Lower lobe of right lung (tissue), 2 donors: ENCODE results near the gene GALNT4. TPM values are rescaled to one million over a fixed set of nuclear protein-coding genes. Genes with fewer than 3 reads are reported as not detected.

ENCODE experiments used
- ATAC-seq, 2 donors: fragments of 200-7000 bp; cut with Tn5 transposase; one replicate each; pipeline ENCODE4 v1.9.1; 2020 to 2022; ENCODE audit warnings: mild to moderate bottlenecking in 2 of 2, moderate library complexity in 2 of 2
- DNase-seq: peaks from one replicate; pipeline ENCODE4 v3.0.0-alpha.2; 2020
- H3K27ac ChIP-seq: fragments of 200-600 bp; one replicate; pipeline ENCODE4 v1.8.0; 2022
- H3K27me3 ChIP-seq: fragments of 200-600 bp; one replicate; pipeline ENCODE4 v1.8.0; 2022; ENCODE audit warnings: low read depth
- H3K36me3 ChIP-seq: fragments of 200-600 bp; one replicate; pipeline ENCODE4 v1.8.0; 2022; ENCODE audit warnings: mild to moderate bottlenecking
- H3K4me1 ChIP-seq: fragments of 200-600 bp; one replicate; pipeline ENCODE4 v1.8.0; 2022
- H3K4me3 ChIP-seq: fragments of 200-600 bp; one replicate; pipeline ENCODE4 v1.8.0; 2022; ENCODE audit warnings: mild to moderate bottlenecking
- H3K9me3 ChIP-seq: fragments of 200-600 bp; one replicate; pipeline ENCODE4 v1.8.0; 2022
- CTCF ChIP-seq: fragments of 200-600 bp; IDR thresholded peaks from one replicate; pipeline ENCODE4 v1.8.0; 2022; ENCODE audit warnings: antibody characterized with exemption, mild to moderate bottlenecking
- intact Hi-C: fragments of 100-400 bp; cut with DNase I; formaldehyde crosslinking; loops from one replicate; pipeline ENCODE4 v1.11.0; 2022
- total RNA-seq: library from RNA; stranded (reverse); fragmentation: NEBNext Ultra II Directional; extraction: Animal tissue kit (Norgen Biotek cat#: 25700); gene quantifications from one replicate; pipeline ENCODE4 v1.2.1, GENCODE V29; 2021
- donor health status: DM: no; HTN: yes; CAD: no; lungs with severe emphysema.

GALNT4 gene
- total RNA-seq, 1 donor from 2014 or later, result 9.6 TPM

- H3K9me3 ChIP-seq, result no peaks in the 10 kb centered on the region
- no peak overlapping the region for H3K27ac ChIP-seq
- no peak for ATAC-seq
- no peaks in the 10 kb centered on the region for H3K27me3 ChIP-seq
- TF ChIP-seq CTCF, result no peak
- no peaks in the 10 kb centered on the region for H3K36me3 ChIP-seq
- H3K4me3 ChIP-seq, result no peak overlapping the region
- peaks cover 23% of the 10 kb centered on the region for H3K4me1 ChIP-seq
- intact Hi-C loops, result no loop called here
- no peak for DNase-seq
These were observed 22.5 kb upstream of the GALNT4 start for GRCh38 chr12:89547101-89547500.

- intact Hi-C loops, result no loop called here
- H3K27ac ChIP-seq, result no peak overlapping the region
- DNase-seq, result no peak
These were observed 21.6 kb upstream of the GALNT4 start for GRCh38 chr12:89546151-89546550.

GRCh38 chr12:89544681-89545184 lies 20.1 kb upstream of the GALNT4 start:
- H3K27me3 ChIP-seq, result no peaks in the 10 kb centered on the region
- H3K4me3 ChIP-seq, result no peak overlapping the region
- H3K36me3 ChIP-seq, result no peaks in the 10 kb centered on the region
- ATAC-seq, result peak; percentile 29 to 33
- no peaks in the 10 kb centered on the region for H3K9me3 ChIP-seq
- H3K4me1 ChIP-seq, result peaks cover 23% of the 10 kb centered on the region
- no peak overlapping the region for H3K27ac ChIP-seq
- DNase-seq, result peak; percentile 52
- intact Hi-C loops, result no loop called here
- TF ChIP-seq CTCF, result no peak

More at GRCh38 chr12:89546151-89546550, 21.6 kb upstream of the GALNT4 start:
- no peaks in the 10 kb centered on the region for H3K36me3 ChIP-seq
- no peaks in the 10 kb centered on the region for H3K27me3 ChIP-seq
- no peak overlapping the region for H3K4me3 ChIP-seq
- peaks cover 23% of the 10 kb centered on the region for H3K4me1 ChIP-seq
- no peak for TF ChIP-seq CTCF
- no peak for ATAC-seq
- no peaks in the 10 kb centered on the region for H3K9me3 ChIP-seq

GRCh38 chr12:89544022-89544421 lies 19.4 kb upstream of the GALNT4 start:
- intact Hi-C loops, result no loop called here

GRCh38 chr12:89542912-89543592 lies 18.5 kb upstream of the GALNT4 start:
- peak; percentile 92 for TF ChIP-seq CTCF
- Histone ChIP-seq H3K36me3 (no peaks in the 10 kb centered on the region), H3K9me3 (no peaks in the 10 kb centered on the region), H3K27me3 (no peaks in the 10 kb centered on the region), H3K4me1 (peaks cover 23% of the 10 kb centered on the region), H3K27ac (no peak overlapping the region), H3K4me3 (no peak overlapping the region)
- intact Hi-C loops, result no loop called here
- ATAC-seq (peak; percentile 89 to 90), DNase-seq (peak; percentile 50)

More at GRCh38 chr12:89544022-89544421, 19.4 kb upstream of the GALNT4 start:
- no peaks in the 10 kb centered on the region for H3K36me3 ChIP-seq
- no peak for ATAC-seq
- no peak overlapping the region for H3K4me3 ChIP-seq
- TF ChIP-seq CTCF, result no peak
- H3K4me1 ChIP-seq, result peaks cover 23% of the 10 kb centered on the region
- no peaks in the 10 kb centered on the region for H3K27me3 ChIP-seq
- H3K27ac ChIP-seq, result no peak overlapping the region
- H3K9me3 ChIP-seq, result no peaks in the 10 kb centered on the region
- DNase-seq, result no peak
